NCI-H2171 (cell line): ENCODE measurements around the gene APOBEC3B.
"Not testable (repeated sequence)": the region's sequence is repeated elsewhere in the genome, so short reads cannot be mapped to it uniquely, and the experiment has no call there.

ENCODE experiments used
- DNase-seq: peaks from one replicate; lab custom pipeline; 2025; lab: John Stamatoyannopoulos, UW

The APOBEC3B gene

GRCh38 chr22:38997518-38997917 lies 15.4 kb downstream of the APOBEC3B start:
- DNase-seq, result no peak

DNA sequence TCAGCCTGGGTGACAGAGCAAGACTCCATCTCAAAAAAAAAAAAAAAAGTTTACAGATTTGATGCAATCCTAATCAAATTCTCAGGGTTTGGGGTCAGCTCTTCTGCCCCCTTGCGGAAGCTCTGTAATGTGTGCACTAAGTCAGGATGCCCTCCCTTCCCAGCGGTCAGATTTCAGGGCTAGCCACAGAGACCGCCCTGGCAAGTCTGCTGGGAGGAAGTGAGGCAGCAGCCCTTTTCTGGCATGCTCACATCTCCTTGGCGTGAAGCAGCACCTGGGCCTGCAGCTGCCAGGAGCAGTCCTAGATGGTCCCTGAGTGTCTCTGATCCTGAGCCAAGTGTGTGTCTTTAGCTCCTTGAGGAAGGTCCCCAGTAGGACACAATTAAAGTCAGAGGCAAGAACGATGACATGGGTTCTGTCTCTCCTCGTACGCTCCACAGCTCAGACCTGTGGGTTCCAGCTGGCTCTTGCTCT lies 21.1 kb downstream of the APOBEC3B start:
- peak; percentile 36 for DNase-seq

DNA sequence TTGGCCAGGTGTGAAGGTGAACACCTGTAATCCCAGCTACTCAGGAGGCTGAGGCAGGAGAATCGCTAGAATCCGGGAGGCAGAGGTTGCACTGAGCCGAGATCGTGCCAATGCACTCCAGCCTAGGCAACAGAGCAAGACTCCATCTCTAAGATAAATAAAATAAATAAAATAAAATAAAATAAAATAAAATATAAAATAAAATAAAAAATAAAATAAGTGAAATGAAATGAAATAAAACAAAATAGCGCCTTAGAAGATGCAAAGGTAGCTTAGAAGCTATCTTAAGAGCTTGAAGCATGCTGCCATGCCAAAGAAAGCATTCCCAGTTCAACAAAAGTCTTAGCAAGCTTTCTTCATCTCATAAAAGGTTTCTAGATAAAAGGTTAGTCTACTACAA lies 25.0 kb downstream of the APOBEC3B start:
- no peak for DNase-seq

- DNase-seq, result not testable (repeated sequence)
Measured at GRCh38 chr22:39008271-39008850, 26.2 kb downstream of the APOBEC3B start.

DNA sequence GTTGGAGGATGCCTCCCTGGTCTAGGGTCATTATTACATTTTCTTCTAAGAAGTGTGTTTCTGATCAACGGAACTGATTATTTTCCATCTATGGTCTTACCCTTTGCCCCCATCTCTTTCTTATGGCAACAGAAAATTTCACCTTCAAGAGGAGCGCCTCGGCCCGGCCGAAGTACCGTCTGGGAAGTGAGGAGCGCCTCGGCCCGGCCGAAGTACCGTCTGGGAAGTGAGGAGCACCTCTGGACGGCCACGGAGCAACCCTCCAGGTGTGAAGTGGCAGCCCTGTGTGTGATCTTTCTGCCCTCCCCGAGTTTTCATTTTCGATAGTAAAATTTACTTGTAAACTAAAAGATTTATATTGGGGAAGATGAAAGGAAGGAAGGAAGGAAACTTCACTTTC lies 28.8 kb downstream of the APOBEC3B start:
- no peak for DNase-seq

GRCh38 chr22:39012533-39013511 lies 30.7 kb downstream of the APOBEC3B start:
- no peak for DNase-seq

DNA sequence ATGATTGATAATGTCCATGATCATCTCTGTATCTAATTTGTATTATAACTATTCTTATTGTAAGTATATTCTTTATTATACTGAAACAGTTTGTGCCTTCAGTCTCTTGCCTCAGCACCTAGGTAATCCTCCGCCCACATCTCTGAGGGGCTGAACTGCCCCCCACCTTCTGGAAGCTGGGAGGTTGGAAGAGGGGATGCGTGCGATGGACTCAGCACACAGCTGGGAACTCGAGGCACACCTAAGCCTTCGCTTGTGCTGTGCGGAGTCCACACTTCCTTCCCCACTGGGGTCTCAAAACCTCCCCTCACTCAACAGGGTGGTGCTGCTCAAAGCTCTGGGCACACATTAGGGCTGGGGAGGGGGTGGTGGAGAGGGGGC lies 31.4 kb downstream of the APOBEC3B start:
- not testable (repeated sequence) for DNase-seq

DNA sequence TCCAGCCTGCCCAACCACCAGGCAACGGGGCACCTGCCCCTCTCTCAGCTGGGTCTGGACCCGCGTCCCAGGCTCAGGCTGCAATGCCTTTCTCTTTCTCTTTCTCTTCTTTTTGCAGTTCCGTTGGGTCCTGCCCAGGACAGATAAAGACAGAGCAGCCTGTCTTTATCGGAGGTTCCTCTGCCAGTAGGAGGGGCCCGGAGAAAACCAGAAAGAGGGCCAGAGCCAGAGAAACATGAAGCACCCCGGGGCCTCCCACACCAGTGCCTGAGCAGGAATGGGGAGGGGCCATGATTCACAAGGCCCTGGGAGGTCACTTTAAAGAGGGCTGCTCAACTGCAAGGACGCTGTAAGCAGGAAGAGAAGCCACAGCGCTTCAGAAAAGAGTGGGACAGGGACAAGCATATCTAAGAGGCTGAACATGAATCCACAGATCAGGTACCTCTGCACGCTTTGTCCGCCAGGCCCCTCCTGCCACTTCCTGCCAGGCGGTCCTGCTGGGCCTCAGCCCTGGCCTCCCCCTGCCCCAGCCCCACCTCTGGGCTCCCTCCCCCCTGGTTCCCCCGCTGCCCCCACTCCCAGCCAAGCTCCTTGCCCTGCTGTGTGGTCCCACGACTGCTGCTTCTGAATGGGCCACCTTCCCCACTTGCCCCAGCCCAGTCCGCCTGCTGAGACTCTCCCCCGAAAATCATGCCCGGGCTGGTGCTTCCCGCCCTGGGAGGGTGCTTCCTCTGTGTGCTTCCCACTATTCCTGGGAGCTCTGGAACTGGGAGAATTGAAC lies 32.0 kb downstream of the APOBEC3B start, which contains the start of gene APOBEC3C:
TSS of gene APOBEC3C (plus strand) at position 316 of the 781 bp plus-strand sequence. CDS start at position 422, 106 bp downstream.
- no peak for DNase-seq

DNA sequence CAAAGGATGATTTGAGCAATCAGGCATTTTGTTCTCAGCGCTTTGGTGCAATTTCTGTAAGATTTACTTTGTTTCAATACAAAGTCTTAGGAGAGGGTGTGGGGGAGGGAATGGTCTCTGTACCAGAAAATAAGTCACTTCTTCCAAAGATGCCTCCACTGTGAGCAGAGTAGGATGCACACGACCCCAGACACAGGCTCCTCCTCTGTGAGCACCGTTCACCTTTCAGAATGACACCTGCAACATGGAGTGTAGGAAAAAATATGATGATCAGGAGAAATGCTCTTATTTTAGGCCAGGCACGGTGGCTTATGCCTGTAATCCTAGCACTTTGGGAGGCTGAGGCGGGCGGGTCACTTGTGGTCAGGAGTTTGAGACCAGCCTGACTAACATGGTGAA lies 32.6 kb downstream of the APOBEC3B start:
- not testable (repeated sequence) for DNase-seq

- DNase-seq, result no peak
Measured at GRCh38 chr22:39016592-39016991, 34.4 kb downstream of the APOBEC3B start.

- no peak for DNase-seq
Measured at GRCh38 chr22:39017596-39018365, 35.6 kb downstream of the APOBEC3B start.

DNA sequence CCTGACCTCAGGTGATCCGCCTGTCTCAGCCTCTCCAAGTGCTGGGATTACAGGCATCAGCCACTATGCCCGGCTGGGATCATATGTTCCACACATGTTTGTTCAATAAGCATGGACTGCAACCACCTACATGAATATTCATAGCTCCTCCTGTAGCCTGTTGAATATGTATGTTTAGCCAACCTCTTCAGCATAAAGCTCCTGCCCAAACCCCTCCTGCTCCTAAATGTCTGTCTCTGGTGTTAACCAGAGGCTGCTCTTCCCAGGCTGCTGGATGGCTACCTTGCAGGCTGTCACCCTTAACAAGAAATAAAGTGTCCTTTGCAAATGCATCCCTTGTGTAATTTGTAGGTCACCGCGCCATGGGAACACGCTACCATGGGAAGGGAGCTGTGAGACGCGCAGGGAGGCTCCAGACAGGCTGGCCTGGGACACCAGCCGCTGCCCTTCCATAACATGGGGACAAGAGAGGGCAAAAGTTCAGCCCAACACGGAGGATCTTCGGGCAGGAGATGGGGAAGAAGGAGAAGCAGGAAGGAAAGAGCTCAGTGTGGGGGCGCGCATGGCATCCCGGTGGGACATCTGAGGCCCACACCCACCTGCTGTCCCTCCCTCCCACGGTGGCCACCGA lies 38.0 kb downstream of the APOBEC3B start:
- not testable (repeated sequence) for DNase-seq

- no peak for DNase-seq
Measured at GRCh38 chr22:39021552-39022250, 39.6 kb downstream of the APOBEC3B start.

GRCh38 chr22:39024519-39025308 lies 42.6 kb downstream of the APOBEC3B start:
- DNase-seq, result no peak

DNA sequence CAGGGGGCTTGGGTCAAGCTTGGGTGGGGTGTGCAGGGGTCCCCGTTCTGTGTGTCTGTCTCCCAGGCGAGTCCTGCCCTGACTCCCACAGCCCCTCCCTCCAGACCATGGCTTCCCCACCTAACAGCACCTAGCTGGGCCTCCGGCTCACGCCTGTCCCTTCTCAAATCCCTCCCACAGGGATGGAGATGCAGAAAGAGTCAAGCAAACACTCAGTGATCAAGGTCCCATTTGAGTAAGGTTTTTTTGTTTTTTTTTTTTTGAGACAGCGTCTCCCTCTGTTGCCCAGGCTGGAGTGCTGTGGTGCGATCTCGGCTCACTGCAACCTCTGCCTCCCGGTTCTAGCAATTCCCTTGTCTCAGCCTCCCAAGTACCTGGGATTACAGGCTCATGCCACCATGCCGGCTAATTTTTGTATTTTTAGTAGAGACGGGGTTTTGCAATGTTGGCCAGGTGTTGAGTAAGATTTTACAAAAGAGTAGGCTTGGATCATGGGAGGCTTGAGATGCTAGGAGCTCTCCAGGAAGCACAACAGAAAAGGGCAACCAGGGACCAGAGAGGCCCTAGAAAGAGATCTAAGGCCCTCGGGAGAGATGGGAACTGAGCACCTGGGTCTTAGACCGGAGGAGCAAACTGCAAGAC lies 44.5 kb downstream of the APOBEC3B start:
- DNase-seq, result no peak

GRCh38 chr22:39027717-39028116 lies 45.6 kb downstream of the APOBEC3B start:
- DNase-seq, result no peak

GRCh38 chr22:39028281-39028680 lies 46.1 kb downstream of the APOBEC3B start:
- DNase-seq, result no peak

DNA sequence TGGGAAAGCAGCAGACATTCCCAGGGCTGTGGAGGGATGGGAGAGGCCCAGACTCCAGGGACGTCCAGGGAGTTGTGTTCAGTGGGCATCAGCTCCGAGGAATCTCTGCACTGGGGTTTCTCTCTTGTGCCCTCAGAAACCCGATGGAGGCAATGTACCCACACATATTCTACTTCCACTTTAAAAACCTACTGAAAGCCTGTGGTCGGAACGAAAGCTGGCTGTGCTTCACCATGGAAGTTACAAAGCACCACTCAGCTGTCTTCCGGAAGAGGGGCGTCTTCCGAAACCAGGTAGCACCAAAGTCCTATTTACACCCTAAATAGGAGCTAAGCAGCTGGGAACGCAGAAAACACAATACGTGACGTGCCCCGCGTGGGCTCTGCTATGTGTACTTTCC lies 47.1 kb downstream of the APOBEC3B start:
- no peak for DNase-seq

DNA sequence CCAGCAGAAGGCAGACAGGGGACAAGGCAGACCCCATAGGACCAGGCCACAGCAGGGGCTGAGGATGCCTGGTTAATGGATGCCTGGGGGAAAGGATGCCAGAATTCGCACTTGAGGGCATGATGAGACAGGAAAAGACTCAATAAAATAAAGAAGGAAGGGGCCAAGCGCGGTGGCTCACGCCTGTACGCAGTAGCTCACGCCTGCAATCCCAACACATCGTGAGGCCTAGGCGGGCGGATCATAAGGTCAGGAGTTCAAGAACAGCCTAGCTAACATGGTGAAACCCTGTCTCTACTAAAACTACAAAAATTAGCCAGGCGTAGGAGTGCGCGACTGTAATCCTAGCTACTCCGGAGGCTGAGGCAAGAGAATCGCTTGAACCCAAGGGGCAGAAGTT lies 48.6 kb downstream of the APOBEC3B start:
- no peak for DNase-seq
